DND-41 (cell line): ENCODE measurements around the gene FCRL6.

Source experiments
- EZH2 ChIP-seq: IDR thresholded peaks from 3 replicates; pipeline ENCODE4 v1.6.1; 2012; ENCODE audit warnings: borderline replicate concordance, low read depth, mild to moderate bottlenecking, moderate library complexity, low read length, inconsistent platforms; ENCODE audit not compliant: severe bottlenecking
- TF ChIP-seq, protein P1 (sequence below): IDR thresholded peaks from 2 replicates; pipeline ENCODE4 v1.5.1; 2012; ENCODE audit warnings: borderline replicate concordance, low read length, moderate library complexity, mild to moderate bottlenecking; ENCODE audit not compliant: poor library complexity, severe bottlenecking; ENCODE audit errors: extremely low read depth

DNA sequence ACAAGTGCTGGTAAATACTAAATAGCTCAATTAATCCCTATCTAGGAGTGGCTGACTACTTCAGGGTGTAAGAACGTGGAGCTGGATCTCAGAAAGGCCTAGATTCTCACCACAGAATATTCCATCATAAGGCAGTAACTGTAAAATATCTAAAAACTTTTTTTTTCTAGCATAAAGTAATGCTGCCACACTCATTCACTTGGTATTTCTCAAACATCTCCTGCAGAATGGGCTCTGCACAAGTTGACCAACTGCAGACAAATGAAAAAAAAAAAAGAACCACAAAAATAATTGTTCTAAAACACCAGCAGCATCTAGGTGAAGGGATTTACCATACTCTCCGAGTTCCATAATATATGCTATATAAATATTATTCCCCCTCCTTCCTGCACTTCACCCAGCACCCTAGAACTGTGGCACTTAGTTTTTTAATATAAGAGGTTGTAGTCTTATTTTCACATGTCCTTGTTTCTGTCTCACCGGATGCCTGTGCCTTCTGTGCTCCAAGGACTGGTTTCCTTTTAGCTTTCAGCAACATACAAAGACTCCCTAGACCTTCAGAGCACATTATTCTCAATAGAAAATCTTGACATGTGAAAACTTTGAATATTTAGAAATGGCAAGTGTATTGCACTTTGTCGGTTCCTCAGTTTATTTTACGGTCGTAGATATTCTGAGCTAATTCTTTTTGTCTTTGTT is 51.4 kb downstream of the FCRL6 start:
- TF ChIP-seq, protein P1, sequence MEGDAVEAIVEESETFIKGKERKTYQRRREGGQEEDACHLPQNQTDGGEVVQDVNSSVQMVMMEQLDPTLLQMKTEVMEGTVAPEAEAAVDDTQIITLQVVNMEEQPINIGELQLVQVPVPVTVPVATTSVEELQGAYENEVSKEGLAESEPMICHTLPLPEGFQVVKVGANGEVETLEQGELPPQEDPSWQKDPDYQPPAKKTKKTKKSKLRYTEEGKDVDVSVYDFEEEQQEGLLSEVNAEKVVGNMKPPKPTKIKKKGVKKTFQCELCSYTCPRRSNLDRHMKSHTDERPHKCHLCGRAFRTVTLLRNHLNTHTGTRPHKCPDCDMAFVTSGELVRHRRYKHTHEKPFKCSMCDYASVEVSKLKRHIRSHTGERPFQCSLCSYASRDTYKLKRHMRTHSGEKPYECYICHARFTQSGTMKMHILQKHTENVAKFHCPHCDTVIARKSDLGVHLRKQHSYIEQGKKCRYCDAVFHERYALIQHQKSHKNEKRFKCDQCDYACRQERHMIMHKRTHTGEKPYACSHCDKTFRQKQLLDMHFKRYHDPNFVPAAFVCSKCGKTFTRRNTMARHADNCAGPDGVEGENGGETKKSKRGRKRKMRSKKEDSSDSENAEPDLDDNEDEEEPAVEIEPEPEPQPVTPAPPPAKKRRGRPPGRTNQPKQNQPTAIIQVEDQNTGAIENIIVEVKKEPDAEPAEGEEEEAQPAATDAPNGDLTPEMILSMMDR = no peak
- TF ChIP-seq EZH2 = no peak
